ENCODE results near the gene RASA2.

RASA2 gene

DNA sequence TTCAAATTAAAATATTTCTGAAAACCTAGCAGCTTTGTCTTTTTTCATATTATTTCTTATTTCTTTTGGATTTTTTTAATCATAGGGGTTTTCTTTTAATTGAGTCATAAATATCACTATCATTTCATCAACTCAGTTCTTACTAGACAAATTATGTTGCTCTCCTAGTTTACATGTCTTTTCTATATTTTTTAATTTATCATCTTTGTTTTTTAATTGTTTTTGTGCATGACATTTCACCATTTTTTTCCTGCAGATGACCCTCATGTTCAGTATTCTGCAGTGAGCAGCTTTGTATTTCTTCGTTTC lies 89.9 kb downstream of the RASA2 start:
- Mint-ChIP-seq H3K4me1 (ENCODE audit: low read depth) (peaks cover 9% of the 10 kb centered on the region), H3K4me3 (no peak overlapping the region), H3K27ac (no peak overlapping the region), H3K27me3 (ENCODE audit: low read depth) (no peaks in the 10 kb centered on the region), H3K9me3 (no peaks in the 10 kb centered on the region), H3K36me3 (ENCODE audit: low read depth) (peaks cover 25% of the 10 kb centered on the region)

DNA sequence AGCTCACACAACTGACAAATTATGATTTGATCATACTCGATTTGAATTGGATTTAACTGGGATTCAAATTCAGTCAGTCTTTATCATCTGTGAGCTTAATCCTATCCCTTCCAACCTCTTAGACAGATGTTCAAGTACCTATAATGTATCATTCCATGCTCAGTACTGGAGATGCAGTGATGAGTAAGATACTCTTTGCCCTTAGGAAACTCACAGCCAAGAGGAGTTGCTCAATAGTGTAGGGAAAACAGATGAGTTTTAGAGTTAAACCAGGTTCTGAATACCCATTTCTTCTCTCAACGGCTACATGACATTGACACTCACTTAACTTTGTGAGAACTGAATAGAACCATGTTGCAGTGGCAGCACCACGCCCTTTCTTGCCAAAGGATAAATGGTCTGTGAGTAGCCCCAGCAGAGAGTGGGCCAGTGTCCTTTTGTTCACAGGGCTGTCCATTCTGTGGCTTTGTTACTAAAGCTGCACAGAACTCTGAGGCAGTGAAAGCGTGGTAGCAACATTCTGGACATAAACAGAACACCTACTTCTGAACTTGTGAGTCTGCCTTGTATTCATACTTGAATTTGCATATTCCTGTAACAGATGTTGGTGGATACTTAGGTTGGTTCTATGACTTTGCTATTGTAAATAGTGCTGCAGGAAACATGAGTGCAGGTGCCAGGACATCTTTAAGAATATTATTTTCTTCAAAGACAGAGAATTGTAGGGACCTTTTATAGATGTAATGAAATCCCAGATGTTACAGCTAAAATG lies 91.6 kb downstream of the RASA2 start:
- no peaks in the 10 kb centered on the region for H3K9me3 Mint-ChIP-seq
- H3K36me3 Mint-ChIP-seq (ENCODE audit: low read depth) = peaks cover 30% of the 10 kb centered on the region
- H3K27me3 Mint-ChIP-seq (ENCODE audit: low read depth) = no peaks in the 10 kb centered on the region
- peaks cover 9% of the 10 kb centered on the region for H3K4me1 Mint-ChIP-seq (ENCODE audit: low read depth)
- no peak overlapping the region for H3K27ac Mint-ChIP-seq
- no peak overlapping the region for H3K4me3 Mint-ChIP-seq

DNA sequence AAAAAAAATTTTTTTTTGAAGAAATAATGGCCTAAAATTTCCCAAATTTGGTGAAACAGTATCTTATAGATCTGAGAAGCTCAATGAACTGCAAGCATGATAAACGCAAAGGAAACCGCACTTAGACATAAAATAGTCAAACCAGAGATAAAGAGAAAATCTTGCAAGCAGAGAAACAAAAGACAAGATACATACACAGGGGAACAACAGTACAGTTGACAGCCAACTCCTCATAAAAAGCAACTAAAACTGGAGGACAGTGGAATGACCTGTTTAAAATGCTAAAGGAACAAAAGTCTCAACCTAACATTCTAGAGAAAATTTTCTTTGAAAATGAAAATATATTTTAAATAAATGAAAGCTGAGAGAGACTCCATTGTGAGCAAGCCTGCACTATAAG lies 107.5 kb downstream of the RASA2 start:
- Mint-ChIP-seq H3K4me1 (ENCODE audit: low read depth) (no peaks in the 10 kb centered on the region), H3K4me3 (no peak overlapping the region), H3K27me3 (ENCODE audit: low read depth) (no peaks in the 10 kb centered on the region), H3K27ac (no peak overlapping the region), H3K36me3 (ENCODE audit: low read depth) (peaks cover 70% of the 10 kb centered on the region), H3K9me3 (no peaks in the 10 kb centered on the region)

DNA sequence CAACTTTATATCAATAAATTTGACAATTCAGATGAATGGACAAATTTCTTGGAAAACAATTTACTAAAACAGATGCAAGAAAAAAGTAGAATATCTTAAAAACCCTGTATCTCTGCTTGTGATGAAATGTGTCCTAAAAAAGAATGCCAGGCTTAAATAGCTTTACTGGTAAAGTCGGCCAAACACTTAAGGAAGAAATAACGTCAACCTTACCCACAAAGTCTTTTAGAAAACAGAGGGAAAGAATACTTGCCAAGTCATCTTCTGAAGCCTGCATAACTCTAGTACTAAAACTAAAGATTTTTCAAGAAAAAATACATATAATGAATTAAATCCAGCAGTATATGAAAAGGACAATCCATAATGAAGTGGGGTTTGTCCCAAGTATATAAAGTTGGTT lies 111.1 kb downstream of the RASA2 start:
- no peak overlapping the region for H3K4me3 Mint-ChIP-seq
- H3K9me3 Mint-ChIP-seq = peaks cover 16% of the 10 kb centered on the region
- H3K36me3 Mint-ChIP-seq (ENCODE audit: low read depth) = peaks cover 72% of the 10 kb centered on the region
- no peaks in the 10 kb centered on the region for H3K4me1 Mint-ChIP-seq (ENCODE audit: low read depth)
- no peaks in the 10 kb centered on the region for H3K27me3 Mint-ChIP-seq (ENCODE audit: low read depth)
- H3K27ac Mint-ChIP-seq = no peak overlapping the region

DNA sequence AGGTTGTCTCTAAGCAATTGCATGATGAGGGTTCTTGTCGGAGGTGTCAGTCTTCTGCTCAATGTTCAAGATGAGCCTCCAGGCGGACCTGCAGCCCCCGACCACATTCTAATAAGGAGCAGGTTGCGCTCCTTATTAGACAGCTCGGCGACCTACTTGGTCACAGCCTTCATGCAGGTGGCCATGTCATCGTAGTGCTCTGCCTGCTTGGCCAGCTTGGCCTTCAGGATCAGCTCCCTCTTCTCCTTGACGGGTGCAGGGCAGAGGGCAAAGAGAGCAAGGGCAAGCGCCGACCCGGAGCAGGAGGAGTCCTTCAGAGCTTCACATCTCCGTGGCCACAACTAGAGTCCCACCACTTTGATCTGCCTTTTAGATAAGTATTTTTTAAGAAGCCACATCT lies 113.5 kb downstream of the RASA2 start:
- Mint-ChIP-seq H3K27ac (no peak overlapping the region), H3K4me3 (no peak overlapping the region), H3K9me3 (peaks cover 16% of the 10 kb centered on the region), H3K36me3 (ENCODE audit: low read depth) (peaks cover 57% of the 10 kb centered on the region), H3K27me3 (ENCODE audit: low read depth) (no peaks in the 10 kb centered on the region), H3K4me1 (ENCODE audit: low read depth) (peaks cover 2% of the 10 kb centered on the region)

DNA sequence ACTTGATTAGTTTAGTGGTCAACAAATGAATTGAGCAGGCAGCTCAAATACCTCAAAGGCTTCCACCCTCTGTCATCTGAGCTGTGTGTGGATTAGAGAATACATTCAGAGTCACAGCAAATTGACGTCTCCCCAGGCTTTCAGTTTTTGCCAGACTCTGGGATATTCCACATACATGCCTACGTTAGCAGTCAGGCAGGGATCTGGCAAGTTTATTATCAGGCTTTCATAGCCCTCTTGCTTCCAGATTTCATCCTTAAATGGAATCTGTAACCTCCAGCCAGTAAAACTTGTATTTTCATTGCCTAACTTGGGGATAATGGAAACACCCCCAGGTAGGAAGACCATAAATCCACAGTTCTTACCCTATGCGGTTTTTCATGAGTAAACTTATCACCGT lies 115.9 kb downstream of the RASA2 start:
- Mint-ChIP-seq H3K27ac (no peak overlapping the region), H3K9me3 (peaks cover 16% of the 10 kb centered on the region), H3K4me1 (ENCODE audit: low read depth) (peaks cover 2% of the 10 kb centered on the region), H3K4me3 (no peak overlapping the region), H3K27me3 (ENCODE audit: low read depth) (no peaks in the 10 kb centered on the region), H3K36me3 (ENCODE audit: low read depth) (peaks cover 47% of the 10 kb centered on the region)

DNA sequence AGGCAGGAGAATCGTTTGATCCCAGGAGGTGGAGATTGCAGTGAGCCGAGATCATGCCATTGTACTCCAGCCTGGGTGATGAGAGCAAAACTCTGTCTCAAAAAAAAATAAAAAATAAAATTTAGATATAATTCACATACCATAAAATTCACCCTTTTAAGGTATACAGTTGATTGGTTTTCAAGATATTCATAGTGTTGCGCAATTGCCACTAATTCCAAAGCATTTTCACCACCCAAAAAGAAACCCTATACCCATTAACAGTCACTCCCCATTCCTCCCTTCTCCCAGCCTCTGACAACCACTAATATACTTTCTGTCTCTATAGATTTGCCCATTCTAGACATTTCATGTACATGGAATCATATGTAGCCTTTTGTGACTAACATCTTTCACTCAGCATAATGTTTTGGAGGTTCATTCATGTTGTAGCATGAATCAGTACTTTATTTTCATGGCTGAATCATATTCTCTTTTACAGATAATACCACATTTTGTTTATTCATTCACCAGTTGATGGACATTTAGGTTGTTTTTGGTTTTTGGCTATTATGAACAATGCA lies 116.7 kb downstream of the RASA2 start:
- H3K27ac Mint-ChIP-seq = no peak overlapping the region
- no peaks in the 10 kb centered on the region for H3K27me3 Mint-ChIP-seq (ENCODE audit: low read depth)
- peaks cover 52% of the 10 kb centered on the region for H3K36me3 Mint-ChIP-seq (ENCODE audit: low read depth)
- H3K4me1 Mint-ChIP-seq (ENCODE audit: low read depth) = peaks cover 2% of the 10 kb centered on the region
- H3K9me3 Mint-ChIP-seq = peaks cover 16% of the 10 kb centered on the region
- no peak overlapping the region for H3K4me3 Mint-ChIP-seq

DNA sequence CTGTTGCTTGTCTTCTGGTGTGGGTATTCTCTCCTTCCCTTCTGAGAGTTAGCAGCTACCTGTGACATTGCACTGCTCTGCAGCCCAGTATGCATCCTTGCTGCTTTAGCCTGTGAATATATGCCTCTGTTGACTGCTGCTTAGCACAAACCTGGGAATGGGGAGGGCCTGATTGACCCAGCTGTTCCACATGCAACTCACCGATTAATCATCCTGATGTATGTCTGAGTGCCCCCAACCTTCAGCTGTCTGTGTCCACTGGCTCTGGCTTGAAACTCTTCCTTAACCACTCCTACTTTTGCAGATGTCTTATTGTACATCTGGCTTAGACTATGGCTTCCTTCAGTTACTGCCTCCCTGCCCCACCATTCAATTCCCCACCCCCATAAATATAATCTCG lies 119.1 kb downstream of the RASA2 start:
- peaks cover 4% of the 10 kb centered on the region for H3K4me1 Mint-ChIP-seq (ENCODE audit: low read depth)
- no peak overlapping the region for H3K27ac Mint-ChIP-seq
- no peak overlapping the region for H3K4me3 Mint-ChIP-seq
- H3K27me3 Mint-ChIP-seq (ENCODE audit: low read depth) = no peaks in the 10 kb centered on the region
- peaks cover 5% of the 10 kb centered on the region for H3K9me3 Mint-ChIP-seq
- H3K36me3 Mint-ChIP-seq (ENCODE audit: low read depth) = peaks cover 45% of the 10 kb centered on the region

DNA sequence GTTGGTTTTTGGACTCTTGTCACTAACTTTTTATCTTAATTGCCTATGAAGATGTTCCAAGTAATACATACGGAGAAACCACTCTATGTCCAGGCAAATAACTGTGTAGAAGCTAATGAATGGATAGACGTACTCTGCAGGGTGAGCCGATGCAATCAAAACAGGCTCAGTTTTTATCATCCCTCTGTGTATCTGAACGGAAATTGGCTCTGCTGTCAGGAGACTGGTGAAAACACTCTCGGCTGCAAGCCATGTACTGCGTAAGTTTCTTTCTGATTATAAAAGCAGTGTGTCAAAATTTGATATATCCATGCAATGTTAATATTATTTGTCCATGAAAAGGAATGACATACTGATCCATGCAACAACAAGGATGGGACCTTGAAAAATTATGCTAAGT lies 121.6 kb downstream of the RASA2 start:
- no peaks in the 10 kb centered on the region for H3K9me3 Mint-ChIP-seq
- H3K4me3 Mint-ChIP-seq = no peak overlapping the region
- peaks cover 44% of the 10 kb centered on the region for H3K36me3 Mint-ChIP-seq (ENCODE audit: low read depth)
- no peaks in the 10 kb centered on the region for H3K27me3 Mint-ChIP-seq (ENCODE audit: low read depth)
- H3K27ac Mint-ChIP-seq = no peak overlapping the region
- peaks cover 4% of the 10 kb centered on the region for H3K4me1 Mint-ChIP-seq (ENCODE audit: low read depth)

DNA sequence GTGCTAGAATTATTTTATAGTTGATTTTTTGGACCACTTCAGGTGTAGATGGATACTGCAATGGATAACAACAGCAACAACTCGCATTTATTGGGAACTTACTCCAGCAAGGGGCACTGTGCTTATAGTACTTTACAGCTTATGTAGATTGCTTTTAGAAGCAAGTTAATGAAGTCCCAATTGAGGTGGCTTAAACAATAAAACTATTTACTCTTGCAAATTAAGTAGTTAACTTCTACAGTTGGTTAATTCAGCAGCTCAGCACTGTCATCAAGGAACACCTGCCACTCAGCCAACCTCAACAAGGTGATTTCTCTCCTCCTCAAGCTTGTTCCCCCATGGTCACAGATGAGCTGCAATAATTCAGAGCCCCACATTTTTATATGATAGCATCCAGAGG lies 124.1 kb downstream of the RASA2 start:
- H3K4me3 Mint-ChIP-seq = no peak overlapping the region
- H3K27ac Mint-ChIP-seq = no peak overlapping the region
- H3K27me3 Mint-ChIP-seq (ENCODE audit: low read depth) = no peaks in the 10 kb centered on the region
- H3K9me3 Mint-ChIP-seq = no peaks in the 10 kb centered on the region
- peaks cover 49% of the 10 kb centered on the region for H3K36me3 Mint-ChIP-seq (ENCODE audit: low read depth)
- peaks cover 1% of the 10 kb centered on the region for H3K4me1 Mint-ChIP-seq (ENCODE audit: low read depth)

DNA sequence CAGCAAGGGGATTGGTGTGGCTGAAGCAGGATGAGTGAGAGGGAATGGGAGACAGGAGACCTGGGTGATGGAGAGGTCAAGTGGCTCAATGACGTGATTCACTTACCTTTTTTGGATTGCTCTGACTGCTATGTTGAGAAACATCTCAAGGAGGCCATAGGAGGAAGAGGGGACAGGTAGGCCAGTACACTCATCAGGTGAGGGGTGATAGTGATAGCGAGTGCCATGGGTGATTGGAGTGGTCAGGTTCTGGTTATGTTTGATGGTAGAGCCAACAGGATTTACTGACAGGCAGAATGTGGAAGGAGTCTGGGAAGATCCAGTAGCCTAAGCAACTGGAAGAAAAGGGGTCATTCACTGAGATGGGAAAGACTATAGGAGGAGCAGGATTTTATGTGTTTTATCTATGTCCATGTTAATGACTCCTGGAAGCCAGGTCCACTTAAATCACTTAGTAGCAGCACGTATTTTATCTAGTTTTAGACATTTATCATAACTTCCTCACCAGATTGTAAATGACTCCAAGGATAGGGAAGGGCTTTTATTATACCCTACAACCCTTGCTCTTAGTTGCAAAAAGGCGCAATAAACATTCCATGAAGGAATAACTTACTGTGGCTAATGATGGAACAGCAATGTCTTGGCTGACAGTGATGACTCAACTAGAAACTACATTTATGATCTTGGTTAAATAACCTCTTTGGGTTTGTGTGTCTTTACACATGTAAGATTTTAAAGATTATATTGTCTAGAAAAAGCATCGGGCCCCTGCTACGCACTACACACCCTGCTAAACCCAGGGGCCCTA lies 131.5 kb downstream of the RASA2 start:
- no peaks in the 10 kb centered on the region for H3K27me3 Mint-ChIP-seq (ENCODE audit: low read depth)
- H3K4me1 Mint-ChIP-seq (ENCODE audit: low read depth) = peaks cover 5% of the 10 kb centered on the region
- no peaks in the 10 kb centered on the region for H3K9me3 Mint-ChIP-seq
- H3K27ac Mint-ChIP-seq = no peak overlapping the region
- H3K36me3 Mint-ChIP-seq (ENCODE audit: low read depth) = peaks cover 23% of the 10 kb centered on the region
- no peak overlapping the region for H3K4me3 Mint-ChIP-seq

DNA sequence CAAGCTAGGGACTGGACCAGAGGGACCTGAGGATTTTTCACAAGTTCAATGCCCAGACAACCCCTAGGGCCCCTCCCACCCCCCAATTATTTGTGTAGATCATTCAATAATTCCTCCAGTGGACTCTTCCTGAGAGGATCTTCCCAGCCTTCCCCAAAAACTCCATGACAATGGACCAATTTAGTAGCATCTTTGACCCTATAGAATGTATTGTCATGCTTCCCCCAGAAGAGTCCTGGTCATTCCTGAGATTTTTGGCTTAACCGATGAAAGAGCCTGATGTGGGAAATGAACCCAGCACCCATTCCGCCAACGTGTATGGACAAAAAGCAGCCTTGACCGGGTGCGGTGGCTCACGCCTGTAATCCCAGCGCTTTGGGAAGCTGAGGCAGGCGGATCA lies 132.1 kb downstream of the RASA2 start:
- Mint-ChIP-seq H3K4me3 (no peak overlapping the region), H3K4me1 (ENCODE audit: low read depth) (peaks cover 5% of the 10 kb centered on the region), H3K9me3 (no peaks in the 10 kb centered on the region), H3K27ac (no peak overlapping the region), H3K27me3 (ENCODE audit: low read depth) (no peaks in the 10 kb centered on the region), H3K36me3 (ENCODE audit: low read depth) (peaks cover 23% of the 10 kb centered on the region)

DNA sequence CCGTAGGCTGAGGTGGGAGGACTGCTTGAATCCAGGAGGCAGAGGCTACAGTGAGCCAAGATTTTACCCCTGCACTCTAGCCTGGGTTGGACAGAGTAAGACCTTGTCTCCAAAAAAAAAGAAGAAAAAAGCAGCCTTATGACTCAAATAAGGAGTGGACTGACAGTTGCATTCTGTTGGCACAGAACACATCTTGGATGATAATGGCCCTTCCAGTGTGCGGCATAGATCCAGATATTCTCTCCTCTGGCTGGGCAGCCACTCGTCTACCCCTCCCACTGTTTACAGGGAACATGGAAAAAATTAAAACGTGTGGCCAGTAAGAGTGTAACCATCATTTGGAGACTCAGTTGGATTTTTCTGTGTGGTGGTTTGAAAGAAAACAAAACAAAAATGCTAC lies 132.6 kb downstream of the RASA2 start:
- Mint-ChIP-seq H3K36me3 (ENCODE audit: low read depth) (peaks cover 18% of the 10 kb centered on the region), H3K27me3 (ENCODE audit: low read depth) (no peaks in the 10 kb centered on the region), H3K9me3 (no peaks in the 10 kb centered on the region), H3K4me3 (no peak overlapping the region), H3K27ac (no peak overlapping the region), H3K4me1 (ENCODE audit: low read depth) (peaks cover 5% of the 10 kb centered on the region)

DNA sequence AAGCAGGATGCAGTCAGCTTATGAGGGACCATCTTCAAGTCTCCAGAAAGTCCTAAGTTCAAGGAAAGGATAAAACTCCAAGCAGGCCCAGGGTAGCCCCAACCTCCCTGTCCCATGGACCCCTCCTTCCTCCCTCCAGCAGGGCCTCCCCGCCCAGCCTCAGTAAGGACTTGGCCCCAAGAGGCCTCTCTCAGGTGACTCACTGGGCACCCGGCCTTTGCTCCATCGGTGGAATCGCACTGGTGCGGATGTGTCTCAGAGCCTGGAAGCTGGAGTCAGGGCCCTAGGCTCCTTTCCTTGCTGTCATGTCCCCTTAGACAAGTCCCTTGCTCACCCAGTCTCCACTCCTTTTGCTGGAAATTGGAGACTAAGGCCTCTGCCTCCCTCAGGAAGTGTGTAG lies 136.9 kb downstream of the RASA2 start:
- Mint-ChIP-seq H3K4me1 (ENCODE audit: low read depth) (peaks cover 5% of the 10 kb centered on the region), H3K9me3 (peaks cover 7% of the 10 kb centered on the region), H3K27ac (no peak overlapping the region), H3K36me3 (ENCODE audit: low read depth) (no peaks in the 10 kb centered on the region), H3K27me3 (ENCODE audit: low read depth) (no peaks in the 10 kb centered on the region), H3K4me3 (no peak overlapping the region)

DNA sequence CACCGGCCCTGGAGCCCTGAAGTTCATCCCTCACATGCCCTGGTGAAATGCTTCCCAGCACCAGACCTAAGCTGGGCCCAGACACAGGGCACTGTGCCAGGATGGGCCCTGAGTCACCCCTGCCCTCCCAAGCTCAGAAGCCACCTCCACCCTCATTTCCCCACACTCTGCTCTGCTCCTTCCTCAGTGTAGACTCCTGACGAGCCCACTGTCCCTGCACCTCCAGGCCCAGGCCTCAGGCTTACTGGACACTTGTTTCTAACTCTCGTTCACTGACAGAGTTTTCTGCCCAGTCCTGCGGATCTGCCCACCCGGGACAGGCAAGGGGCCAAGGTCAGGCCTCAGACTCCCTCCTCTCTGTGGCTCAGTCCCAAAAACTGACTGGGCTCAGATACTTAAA lies 138.7 kb downstream of the RASA2 start:
- peaks cover 15% of the 10 kb centered on the region for H3K9me3 Mint-ChIP-seq
- H3K4me3 Mint-ChIP-seq = no peak overlapping the region
- H3K27ac Mint-ChIP-seq = no peak overlapping the region
- H3K36me3 Mint-ChIP-seq (ENCODE audit: low read depth) = no peaks in the 10 kb centered on the region
- peaks cover 5% of the 10 kb centered on the region for H3K27me3 Mint-ChIP-seq (ENCODE audit: low read depth)
- peaks cover 5% of the 10 kb centered on the region for H3K4me1 Mint-ChIP-seq (ENCODE audit: low read depth)
